K562 (cell line): ENCODE results near the gene IPP. TPM values are rescaled to one million over a fixed set of nuclear protein-coding genes. Genes with fewer than 3 reads are reported as not detected.

Experiments used
- ATAC-seq: fragments of 200-7000 bp; cut with Tn5 transposase; 3 replicates; pipeline ENCODE4 v1.9.1; 2020; ENCODE audit warnings: moderate library complexity
- BruUV-seq: library from RNA; stranded (reverse); fragments of 400-500 nt; replicated peaks from 2 replicates; lab custom pipeline; 2021; lab: Mats Ljungman, UMichigan
- CTCF ChIA-PET: fragments of 300-600 bp; formaldehyde crosslinking; extraction: SDS; loops from one replicate; lab custom pipeline; 2021; ENCODE audit warnings: low intra/inter-chr PET ratio; lab: Yijun Ruan, JAX
- POLR2A ChIA-PET: fragments of 300-600, 350-650 bp; sonication (Branson Sonifier 250); formaldehyde crosslinking; extraction: SDS; loops from one replicate; lab custom pipeline; 2021; ENCODE audit warnings: antibody characterized with exemption, inconsistent platforms; lab: Yijun Ruan, JAX
- DNase-seq, 4 experiments: peaks; one replicate each; pipeline versions ENCODE4 v3.0.0 to v3.0.0-alpha.2; 2011 to 2018; ENCODE audit warnings: low spot score in 3 of 4, mixed read lengths in 3 of 4; ENCODE audit errors: extremely low read depth in 1 of 4
- FAIRE-seq: peaks from 2 replicates; lab custom pipeline; 2011; peaks lifted over from hg19 to GRCh38; lab: Jason Lieb, UNC
- H2AFZ ChIP-seq: 2 replicates; pipeline ENCODE4 v1.6.0; 2011; ENCODE audit warnings: low read depth, low read length, control low read depth, inconsistent platforms
- H3K27ac ChIP-seq: fragments of 200-600 bp; 3 replicates; pipeline ENCODE4 v1.8.0; 2011; ENCODE audit warnings: low read depth, mild to moderate bottlenecking, control low read depth, inconsistent platforms, low read length, moderate library complexity, mixed read lengths; ENCODE audit errors: extremely low read depth
- H3K27me3 ChIP-seq, 2 experiments: fragments of 300-600 bp in 1 of 2; 2 replicates in 1 of 2; 3 replicates in 1 of 2; pipeline versions ENCODE4 v1.6.0 to v1.8.0; 2011; ENCODE audit warnings: inconsistent platforms in 2 of 2, low read length in 2 of 2, mild to moderate bottlenecking in 1 of 2, mixed read lengths in 1 of 2, moderate library complexity in 1 of 2; ENCODE audit not compliant: control insufficient read depth in 2 of 2, insufficient read depth in 2 of 2
- H3K36me3 ChIP-seq: fragments of 300-600 bp; 3 replicates; pipeline ENCODE4 v1.8.0; 2011; ENCODE audit warnings: mild to moderate bottlenecking, low read length, inconsistent platforms; ENCODE audit not compliant: control insufficient read depth, insufficient read depth
- H3K4me1 ChIP-seq, 2 experiments: fragments of 200-600 bp in 1 of 2; replicated peaks in 1 of 2; 2 replicates in 1 of 2; 3 replicates in 1 of 2; pipeline versions ENCODE4 v1.5.1 to v1.8.0; 2011; ENCODE audit warnings: inconsistent platforms in 2 of 2, low read length in 2 of 2, mild to moderate bottlenecking in 1 of 2, mixed read lengths in 1 of 2, moderate library complexity in 1 of 2; ENCODE audit not compliant: control insufficient read depth in 2 of 2, insufficient read depth in 2 of 2
- H3K4me2 ChIP-seq: 2 replicates; pipeline ENCODE4 v1.6.1; 2011; ENCODE audit warnings: low read length, control low read depth, inconsistent platforms, mixed read lengths; ENCODE audit not compliant: insufficient read depth
- H3K4me3 ChIP-seq: fragments of 200-600 bp; sonication (generic), shearing (Covaris generic); 2 replicates; pipeline ENCODE4 v1.5.1; 2016; ENCODE audit warnings: control low read depth, inconsistent platforms
- H3K79me2 ChIP-seq: fragments of 200-600 bp; 3 replicates; pipeline ENCODE4 v1.8.0; 2011; ENCODE audit warnings: low read length, inconsistent platforms; ENCODE audit not compliant: control insufficient read depth, insufficient read depth
- H3K9ac ChIP-seq, 2 experiments: 2 replicates each; pipeline versions ENCODE4 v1.6.0 to v1.6.1; 2011; ENCODE audit warnings: low read depth in 2 of 2, low read length in 2 of 2, control low read depth in 1 of 2, inconsistent platforms in 1 of 2, mild to moderate bottlenecking in 1 of 2, mixed read lengths in 1 of 2; ENCODE audit not compliant: insufficient read depth in 1 of 2
- H3K9me1 ChIP-seq: one replicate; pipeline ENCODE4 v1.6.0; 2011; ENCODE audit warnings: inconsistent platforms, mild to moderate bottlenecking, low read length, moderate library complexity; ENCODE audit not compliant: control insufficient read depth, insufficient read depth
- H3K9me3 ChIP-seq: replicated peaks from 2 replicates; pipeline ENCODE4 v1.5.1; 2011; ENCODE audit warnings: low read depth, low read length, inconsistent platforms; ENCODE audit not compliant: control insufficient read depth, insufficient read depth
- H4K20me1 ChIP-seq: replicated peaks from 2 replicates; pipeline ENCODE4 v1.6.1; 2011; ENCODE audit warnings: low read length, inconsistent platforms, mixed read lengths; ENCODE audit not compliant: control insufficient read depth, insufficient read depth
- ARHGAP35 ChIP-seq: fragments of 450-650 bp; IDR thresholded peaks from 2 replicates; pipeline ENCODE4 v1.6.1; 2018; ENCODE audit not compliant: partially characterized antibody
- ESRRA ChIP-seq: fragments of 450-650 bp; IDR thresholded peaks from 2 replicates; pipeline ENCODE4 v1.6.1; 2014; ENCODE audit warnings: low read depth, mild to moderate bottlenecking, moderate library complexity, borderline replicate concordance
- ILF3 ChIP-seq: fragments of 450-650 bp; IDR thresholded peaks from 2 replicates; pipeline ENCODE4 v1.6.1; 2018; ENCODE audit warnings: antibody characterized with exemption, mild to moderate bottlenecking, moderate library complexity, borderline replicate concordance
- JUND ChIP-seq, 2 experiments: IDR thresholded peaks; 2 replicates in 1 of 2; 3 replicates in 1 of 2; pipeline ENCODE4 v1.6.1; 2011; ENCODE audit warnings: borderline replicate concordance in 2 of 2, low read depth in 2 of 2, low read length in 2 of 2, improper control_type of control experiment in 1 of 2, missing biosample characterization in 1 of 2, missing genetic modification characterization in 1 of 2, missing genetic modification reagents in 1 of 2
- KLF10 ChIP-seq: fragments of 250-450 bp; sonication (Bioruptor Pico); IDR thresholded peaks from 2 replicates; pipeline ENCODE4 v1.6.1; 2021; ENCODE audit warnings: matching md5 sums
- PML ChIP-seq: IDR thresholded peaks from 2 replicates; pipeline ENCODE4 v1.6.1; 2012; ENCODE audit warnings: low read length, inconsistent platforms
- WGBS: fragments of 100-300 bp; shearing (Covaris generic); methylation state at CpG from one replicate; pipeline ENCODE4 v1.1.6; 2016; ENCODE audit warnings: low coverage, mixed read lengths; ENCODE audit not compliant: insufficient coverage; ENCODE audit errors: missing lambda C conversion rate; 5-methylcytosine and 5-hydroxymethylcytosine counted together
- in situ Hi-C: fragments of 300-500 bp; cut with MboI; formaldehyde crosslinking; loops from 4 replicates; pipeline ENCODE4 v1.15.0; 2018; ENCODE audit warnings: inconsistent platforms, mixed read lengths
- intact Hi-C: fragments of 100-400 bp; cut with micrococcal nuclease; formaldehyde crosslinking; loops from 2 replicates; pipeline ENCODE4 v1.14.2; 2022
- polyA plus RNA-seq, 8 experiments: library from polyadenylated mRNA; depleted of rRNA in 4 of 8; stranded (reverse) in 5 of 8; unstranded in 3 of 8; fragments of >200 nt; fragmentation: Nextera tagmentation in 2 of 8; fragmentation: Illumina TruSeq in 1 of 8; extraction: Ambion mirVana in 2 of 8; extraction: Trizol in 1 of 8; gene quantifications; 2 replicates each; pipeline versions ENCODE4 v1.2.1 to v1.2.3, GENCODE V29; 2011 to 2014; ENCODE audit warnings: inconsistent platforms in 1 of 8, missing spikeins in 1 of 8
- total RNA-seq, 7 experiments: library from RNA; depleted of rRNA in 6 of 7; stranded (reverse); fragments of >200 nt in 6 of 7; fragmentation: Illumina TruSeq in 2 of 7; extraction: Trizol in 2 of 7; gene quantifications; 2 replicates each; pipeline versions ENCODE4 v1.2.1 to v1.2.3, GENCODE V29; 2011 to 2021; ENCODE audit warnings: low replicate concordance in 1 of 7
- TF ChIP-seq, protein P1 (sequence below), 3 experiments: IDR thresholded peaks in 2 of 3; conservative IDR thresholded peaks in 1 of 3; 2 replicates each; pipeline ENCODE4 v1.5.1; 2011 to 2012; ENCODE audit warnings: low read length in 3 of 3, mild to moderate bottlenecking in 3 of 3, control low read depth in 2 of 3, improper control_type of control experiment in 1 of 3, inconsistent platforms in 1 of 3, low read depth in 1 of 3, mixed read lengths in 1 of 3, moderate library complexity in 1 of 3; ENCODE audit not compliant: insufficient read depth in 2 of 3

Gene IPP
- total and polyA plus RNA-seq, 9 of the 15 experiments (the other 6 are each of a cell fraction or from before 2014, with no cell fraction given) = 6.9 to 15.1 (median 9.7) TPM

DNA sequence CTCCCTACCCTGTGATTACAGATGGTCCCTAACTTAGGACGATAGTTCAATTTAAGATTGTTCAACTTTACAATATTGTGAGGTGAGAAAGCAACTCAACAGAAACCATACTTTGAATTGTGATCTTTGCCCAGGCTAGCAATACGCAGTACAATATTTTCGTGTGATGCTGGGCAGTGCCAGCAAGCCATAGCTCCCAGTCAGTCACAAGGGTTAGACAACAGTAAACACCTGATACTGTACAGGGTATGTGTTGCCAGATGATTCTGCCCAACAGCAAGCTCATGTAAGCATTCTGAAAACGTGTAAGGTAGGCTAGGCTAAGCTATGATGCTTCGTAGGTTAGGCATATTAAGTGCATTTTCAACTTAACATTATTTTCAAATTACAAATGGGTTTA lies 76.0 kb downstream of the IPP start:
- Histone ChIP-seq H3K4me2 (no peak overlapping the region), H2AFZ (no peak overlapping the region), H3K27me3 (no peaks in the 10 kb centered on the region), H3K79me2 (peaks cover 95% of the 10 kb centered on the region), H3K9me3 (no peaks in the 10 kb centered on the region), H3K4me3 (no peak overlapping the region), H3K9me1 (peaks cover 3% of the 10 kb centered on the region), H3K36me3 (peaks cover 62% of the 10 kb centered on the region; the same call in 2 of the 3 replicates), H4K20me1 (peaks cover 28% of the 10 kb centered on the region), H3K9ac (no peak overlapping the region), H3K27ac (no peak overlapping the region), H3K4me1 (peaks cover 3 to 4% of the 10 kb centered on the region in 2 experiments; a peak in 2 of 5 replicates)
- no peak for DNase-seq
- intact Hi-C loops = no loop called here
- TF ChIP-seq ESRRA (no peak), JUND (IDR thresholded peaks at IDR 0.05; ENCODE audit: borderline replicate concordance, low read depth, low read length) (no peak), JUND (tag; IDR thresholded peaks at IDR 0.05; ENCODE audit: borderline replicate concordance, low read depth, low read length) (no peak), ILF3 (no peak), PML (no peak), ARHGAP35 (no peak), KLF10 (CRISPR knock-in tag) (no peak)
- TF ChIP-seq, protein P1, sequence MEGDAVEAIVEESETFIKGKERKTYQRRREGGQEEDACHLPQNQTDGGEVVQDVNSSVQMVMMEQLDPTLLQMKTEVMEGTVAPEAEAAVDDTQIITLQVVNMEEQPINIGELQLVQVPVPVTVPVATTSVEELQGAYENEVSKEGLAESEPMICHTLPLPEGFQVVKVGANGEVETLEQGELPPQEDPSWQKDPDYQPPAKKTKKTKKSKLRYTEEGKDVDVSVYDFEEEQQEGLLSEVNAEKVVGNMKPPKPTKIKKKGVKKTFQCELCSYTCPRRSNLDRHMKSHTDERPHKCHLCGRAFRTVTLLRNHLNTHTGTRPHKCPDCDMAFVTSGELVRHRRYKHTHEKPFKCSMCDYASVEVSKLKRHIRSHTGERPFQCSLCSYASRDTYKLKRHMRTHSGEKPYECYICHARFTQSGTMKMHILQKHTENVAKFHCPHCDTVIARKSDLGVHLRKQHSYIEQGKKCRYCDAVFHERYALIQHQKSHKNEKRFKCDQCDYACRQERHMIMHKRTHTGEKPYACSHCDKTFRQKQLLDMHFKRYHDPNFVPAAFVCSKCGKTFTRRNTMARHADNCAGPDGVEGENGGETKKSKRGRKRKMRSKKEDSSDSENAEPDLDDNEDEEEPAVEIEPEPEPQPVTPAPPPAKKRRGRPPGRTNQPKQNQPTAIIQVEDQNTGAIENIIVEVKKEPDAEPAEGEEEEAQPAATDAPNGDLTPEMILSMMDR (IDR thresholded peaks at IDR 0.05 in 2 of 3, conservative IDR thresholded peaks at IDR 0.05 in 1 of 3; ENCODE audit: insufficient read depth in 2 of 3, low read depth in 1 of 3, low read length in 3 of 3) = no peak
- 81% methylated on average over 5 of the region's 5 CpGs for WGBS
- no TSS peak for BruUV-seq
- POLR2A ChIA-PET = interaction anchor here (0.6 to 8.9 kb wide), 6 partner anchors 9 to 499 kb away, joined by 3 to 95 read pairs (median 12); partner anchors contain the start of gene GPBP1L1
- no peak for FAIRE-seq
- CTCF ChIA-PET = no interaction called here
- in situ Hi-C loops = no loop called here
- ATAC-seq = no peak; the same call in 2 of the 3 replicates
